ENCODE results near the gene GAB1. TPM values are rescaled to one million over a fixed set of nuclear protein-coding genes. Genes with fewer than 3 reads are reported as not detected.

The GAB1 gene
- total RNA-seq, 4 donors from 2014 or later: 50.4 to 65.3 (median 63.7) TPM

GRCh38 chr4:143435955-143436354 lies 99.3 kb downstream of the GAB1 start:
- no peak for DNase-seq
- Histone ChIP-seq H3K4me1 (no peaks in the 10 kb centered on the region), H3K27ac (no peak overlapping the region), H3K4me3 (no peak overlapping the region), H3K27me3 (no peaks in the 10 kb centered on the region), H3K36me3 (no peaks in the 10 kb centered on the region), H3K9me3 (no peaks in the 10 kb centered on the region)
- intact Hi-C loops (cut with DNase I; ENCODE audit: low total_unique reads): no loop called here
- TF ChIP-seq CTCF (IDR thresholded peaks at IDR 0.05): no peak
- TF ChIP-seq POLR2A (IDR thresholded peaks at IDR 0.05): no peak

- no peak overlapping the region for H3K27ac ChIP-seq
- intact Hi-C loops (cut with DNase I; ENCODE audit: low total_unique reads): no loop called here
- H3K27me3 ChIP-seq: no peaks in the 10 kb centered on the region
- H3K9me3 ChIP-seq: no peaks in the 10 kb centered on the region
- H3K4me3 ChIP-seq: no peak overlapping the region
- no peaks in the 10 kb centered on the region for H3K36me3 ChIP-seq
- H3K4me1 ChIP-seq: no peaks in the 10 kb centered on the region
- no peak for DNase-seq
- TF ChIP-seq POLR2A (IDR thresholded peaks at IDR 0.05) (no peak), CTCF (IDR thresholded peaks at IDR 0.05) (no peak)
These were observed 100.8 kb downstream of the GAB1 start for GRCh38 chr4:143437476-143437875.

DNA sequence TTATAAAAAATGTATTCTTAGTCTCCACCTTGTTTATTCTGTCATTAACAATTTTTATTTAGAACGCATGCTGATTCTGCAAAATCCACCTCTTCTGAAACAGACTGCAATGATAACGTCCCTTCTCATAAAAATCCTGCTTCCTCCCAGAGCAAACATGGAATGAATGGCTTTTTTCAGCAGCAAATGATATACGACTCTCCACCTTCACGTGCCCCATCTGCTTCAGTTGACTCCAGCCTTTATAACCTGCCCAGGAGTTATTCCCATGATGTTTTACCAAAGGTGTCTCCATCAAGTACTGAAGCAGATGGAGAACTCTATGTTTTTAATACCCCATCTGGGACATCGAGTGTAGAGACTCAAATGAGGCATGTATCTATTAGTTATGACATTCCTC lies 101.3 kb downstream of the GAB1 start:
- Histone ChIP-seq H3K27ac (no peak overlapping the region), H3K4me3 (no peak overlapping the region), H3K4me1 (no peaks in the 10 kb centered on the region), H3K27me3 (no peaks in the 10 kb centered on the region), H3K36me3 (no peaks in the 10 kb centered on the region), H3K9me3 (no peaks in the 10 kb centered on the region)
- intact Hi-C loops (cut with DNase I; ENCODE audit: low total_unique reads): no loop called here
- no peak for TF ChIP-seq CTCF (IDR thresholded peaks at IDR 0.05)
- no peak for TF ChIP-seq POLR2A (IDR thresholded peaks at IDR 0.05)
- no peak for DNase-seq

GRCh38 chr4:143438710-143439109 lies 102.0 kb downstream of the GAB1 start:
- H3K27me3 ChIP-seq: no peaks in the 10 kb centered on the region
- intact Hi-C loops (cut with DNase I; ENCODE audit: low total_unique reads): no loop called here
- no peaks in the 10 kb centered on the region for H3K9me3 ChIP-seq
- no peak overlapping the region for H3K27ac ChIP-seq
- TF ChIP-seq CTCF (IDR thresholded peaks at IDR 0.05) (no peak), POLR2A (IDR thresholded peaks at IDR 0.05) (no peak)
- H3K4me1 ChIP-seq: no peaks in the 10 kb centered on the region
- no peak overlapping the region for H3K4me3 ChIP-seq
- no peak for DNase-seq
- no peaks in the 10 kb centered on the region for H3K36me3 ChIP-seq

DNA sequence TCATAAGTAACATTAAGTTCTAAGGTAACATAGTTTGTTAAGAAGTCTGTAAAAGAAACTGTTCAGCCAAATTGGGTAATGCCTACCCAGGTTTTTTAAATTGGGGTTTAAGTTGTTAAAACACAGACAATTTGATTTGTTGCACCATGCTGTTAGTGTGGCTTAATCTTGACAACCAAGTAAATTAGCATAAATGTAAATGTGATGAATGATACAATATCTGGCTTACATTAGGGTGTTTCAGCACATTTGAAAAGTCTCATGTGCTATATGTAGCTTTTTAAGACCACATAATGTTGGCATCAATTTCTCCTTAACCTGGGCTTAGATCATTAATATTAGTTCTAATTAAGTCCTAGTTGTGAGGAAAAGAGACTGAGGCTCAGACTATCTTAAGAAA lies 104.4 kb downstream of the GAB1 start:
- H3K27ac ChIP-seq: no peak overlapping the region
- no peaks in the 10 kb centered on the region for H3K4me1 ChIP-seq
- no peaks in the 10 kb centered on the region for H3K36me3 ChIP-seq
- H3K27me3 ChIP-seq: no peaks in the 10 kb centered on the region
- no peaks in the 10 kb centered on the region for H3K9me3 ChIP-seq
- intact Hi-C loops (cut with DNase I; ENCODE audit: low total_unique reads): no loop called here
- TF ChIP-seq CTCF (IDR thresholded peaks at IDR 0.05) (no peak), POLR2A (IDR thresholded peaks at IDR 0.05) (no peak)
- no peak overlapping the region for H3K4me3 ChIP-seq
- no peak for DNase-seq
